HG03457 (cell line): Measurements from ENCODE around the gene RNASEH2A.
"Not testable (repeated sequence)": the region's sequence is repeated elsewhere in the genome, so short reads cannot be mapped to it uniquely, and the experiment has no call there.

Experiments used
- ATAC-seq: cut with Tn5 transposase; IDR thresholded peaks from one replicate; pipeline ENCODE4 v1.9.1; 2021; ENCODE audit warnings: moderate number of reproducible peaks; ENCODE audit not compliant: unreplicated experiment

The RNASEH2A gene

GRCh38 chr19:12828494-12828893 is 22.1 kb downstream of the RNASEH2A start:
- ATAC-seq, result no peak

DNA sequence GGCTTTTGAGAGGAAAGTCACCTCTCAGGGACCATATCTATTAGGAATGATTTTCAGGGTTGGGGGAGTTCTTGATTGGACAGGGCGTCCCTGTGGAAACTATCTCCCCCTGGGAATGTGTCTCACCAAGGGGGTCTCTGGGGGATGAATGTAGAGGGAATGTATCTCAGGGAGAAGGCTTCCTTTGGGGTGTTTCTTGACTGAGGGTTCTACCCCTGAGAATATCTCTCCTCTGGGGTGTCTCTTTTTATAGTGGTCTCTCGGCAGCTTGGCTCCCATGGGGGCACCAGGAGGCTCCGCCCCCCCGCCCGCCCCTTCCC is 27.0 kb downstream of the RNASEH2A start:
- no peak for ATAC-seq

- no peak for ATAC-seq
Measured at GRCh38 chr19:12833738-12834565, 27.6 kb downstream of the RNASEH2A start.

- ATAC-seq, result no peak
Measured at GRCh38 chr19:12834566-12834943, 28.2 kb downstream of the RNASEH2A start, which contains the start of gene RTBDN. Gene RTBDN (minus strand): TSS chr19:12834579. CDS start chr19:12829979, 4,600 bp downstream.

DNA sequence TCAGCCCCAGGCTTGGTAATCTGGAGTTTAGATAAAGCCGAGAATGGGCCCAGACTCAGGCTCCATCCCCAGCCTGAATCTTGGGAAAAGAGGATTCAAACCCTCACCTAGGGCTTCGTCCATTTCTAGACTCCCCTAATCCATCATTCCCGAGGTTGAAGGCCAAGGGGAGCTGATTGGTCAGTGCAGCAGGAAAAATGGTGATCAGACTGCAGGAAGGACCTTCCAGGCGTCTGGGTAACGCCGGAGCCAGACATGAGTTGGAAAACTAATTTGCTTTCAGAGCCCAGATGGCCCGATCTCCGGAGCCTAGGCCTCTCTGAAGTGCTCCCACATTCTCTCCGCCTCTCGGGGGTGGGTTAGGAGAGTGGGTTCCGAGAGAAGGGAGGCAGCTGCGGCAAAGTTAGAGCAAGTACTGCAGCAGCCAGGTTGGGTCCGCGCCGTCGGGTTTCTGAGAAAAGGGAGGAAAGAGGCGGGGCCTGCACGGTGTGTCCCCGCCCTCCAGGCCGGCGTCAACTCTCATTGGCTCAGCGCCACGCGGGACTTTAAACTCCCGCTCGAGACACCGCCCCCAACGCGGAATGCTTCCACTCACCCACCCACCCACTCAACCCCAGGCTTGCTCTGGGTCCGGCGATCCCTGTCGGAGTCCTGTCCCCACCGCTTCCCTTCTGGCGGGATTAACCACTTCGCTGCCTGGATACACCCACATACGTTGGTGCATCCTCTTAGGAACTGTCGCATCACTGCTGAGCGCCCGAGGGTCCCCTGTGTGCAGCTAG is 28.8 kb downstream of the RNASEH2A start:
- ATAC-seq, result no peak

- no peak for ATAC-seq
Measured at GRCh38 chr19:12836529-12836863, 30.1 kb downstream of the RNASEH2A start.

- ATAC-seq, result no peak
Measured at GRCh38 chr19:12837225-12837624, 30.8 kb downstream of the RNASEH2A start.

GRCh38 chr19:12838182-12838885 is 31.9 kb downstream of the RNASEH2A start, which contains the start of gene MAST1:
Gene MAST1 (plus strand): TSS chr19:12838515. CDS start chr19:12838573, 58 bp downstream.
- ATAC-seq, result no peak

DNA sequence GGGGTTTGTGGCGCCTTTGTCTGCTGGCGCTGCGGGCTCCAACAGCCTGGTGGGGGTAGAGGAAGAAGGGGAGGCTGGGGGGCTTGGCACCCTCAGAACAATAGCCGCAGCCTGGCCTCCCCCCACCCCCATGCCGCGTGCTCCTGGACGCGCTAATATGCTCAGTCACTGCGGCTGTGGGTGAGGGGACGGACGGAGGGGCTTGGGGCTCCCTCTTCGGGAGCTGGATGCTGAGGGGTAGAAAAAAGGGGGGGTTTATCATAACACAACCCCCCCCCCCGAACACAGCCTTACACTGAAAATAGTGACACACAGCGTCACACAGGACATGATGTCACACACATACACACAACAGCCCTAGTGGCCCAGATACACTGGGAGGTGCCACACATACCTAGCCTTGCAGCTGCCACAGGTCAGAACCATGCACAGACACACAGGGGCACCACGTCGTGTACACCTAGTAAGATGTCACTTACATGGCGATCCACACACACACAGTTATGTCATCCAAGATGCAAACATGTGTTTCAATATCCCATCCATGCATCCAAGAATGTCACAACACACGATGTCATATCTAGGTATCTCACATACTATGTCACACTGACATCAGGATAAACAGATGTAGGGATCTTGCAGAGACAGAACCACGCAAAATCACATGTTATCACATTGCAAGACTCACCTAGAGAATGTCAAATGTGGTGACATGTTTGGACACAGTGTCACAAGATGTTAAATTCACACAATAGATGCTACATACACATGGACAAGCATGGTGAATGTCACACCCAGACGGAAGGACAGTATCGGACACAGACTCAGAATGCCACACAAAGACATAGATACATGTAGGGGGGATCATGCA is 32.7 kb downstream of the RNASEH2A start:
- ATAC-seq, result no peak

DNA sequence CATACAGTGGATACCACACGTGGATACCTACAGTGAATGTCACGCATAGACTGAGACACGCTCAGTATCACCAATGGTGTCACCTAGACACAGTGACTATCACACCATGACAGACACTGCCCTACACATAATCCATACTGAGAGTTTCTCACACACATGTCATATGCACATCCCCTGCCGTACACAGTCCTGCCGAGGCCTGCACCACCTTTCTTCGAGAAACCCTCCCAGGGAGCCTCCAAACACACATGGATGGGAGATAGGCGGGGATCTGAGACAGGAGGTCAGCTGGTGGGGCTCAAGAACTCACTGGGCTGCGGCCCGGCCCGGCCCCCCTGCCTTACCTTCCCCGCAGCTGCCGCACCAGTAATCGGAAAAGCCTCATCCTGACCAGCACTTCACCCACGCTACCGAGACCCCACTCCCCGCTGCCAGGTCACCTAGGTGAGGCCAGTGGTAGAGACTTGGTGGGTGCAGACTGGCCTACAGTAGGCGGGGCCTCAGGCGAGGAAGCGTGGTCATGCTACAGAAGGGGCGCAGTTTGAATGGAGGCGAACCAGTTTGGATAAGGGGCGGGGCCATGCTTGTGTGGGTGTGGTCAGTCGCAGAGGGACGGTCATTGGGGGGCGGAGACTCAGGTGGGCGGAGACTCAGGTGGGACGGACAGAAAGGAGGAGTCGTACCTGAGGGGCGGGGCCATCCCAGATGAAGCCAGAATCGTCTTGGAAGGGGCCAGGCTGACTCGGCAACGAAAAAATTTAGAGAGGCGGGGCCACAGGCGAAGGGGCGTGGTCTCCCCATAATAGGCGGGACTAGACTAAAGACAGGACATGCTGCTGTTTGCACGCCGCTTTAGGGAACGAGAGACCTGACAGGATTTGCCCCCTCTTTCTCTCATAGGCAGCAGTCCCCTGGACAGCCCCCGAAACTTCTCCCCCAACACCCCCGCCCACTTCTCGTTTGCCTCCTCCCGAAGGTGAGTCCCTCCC is 34.0 kb downstream of the RNASEH2A start:
- no peak for ATAC-seq

GRCh38 chr19:12841094-12841493 is 34.7 kb downstream of the RNASEH2A start:
- no peak for ATAC-seq

GRCh38 chr19:12842511-12842910 is 36.1 kb downstream of the RNASEH2A start:
- no peak for ATAC-seq

DNA sequence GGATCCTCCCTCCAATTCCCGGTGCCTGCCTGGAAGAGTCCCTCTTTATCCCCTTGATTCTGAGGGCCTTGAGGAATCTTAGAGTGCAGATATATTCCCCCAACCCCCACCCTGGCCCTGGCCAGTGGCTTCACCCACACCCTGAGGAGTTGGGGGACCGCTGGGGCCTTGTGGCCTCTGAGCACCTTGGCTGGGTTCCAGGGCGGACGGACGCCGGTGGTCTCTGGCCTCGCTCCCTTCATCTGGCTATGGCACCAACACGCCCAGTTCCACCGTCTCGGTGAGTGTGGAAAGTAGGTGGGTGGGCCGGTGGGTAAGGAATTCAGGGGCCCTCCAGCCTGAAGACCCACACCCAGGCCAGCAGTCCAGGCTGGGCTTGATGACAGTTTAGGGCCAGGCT is 36.9 kb downstream of the RNASEH2A start:
- no peak for ATAC-seq

GRCh38 chr19:12843999-12844732 is 37.8 kb downstream of the RNASEH2A start:
- no peak for ATAC-seq

- not testable (repeated sequence) for ATAC-seq
Measured at GRCh38 chr19:12846613-12847012, 40.2 kb downstream of the RNASEH2A start.

- no peak for ATAC-seq
Measured at GRCh38 chr19:12847159-12848139, 41.1 kb downstream of the RNASEH2A start.

DNA sequence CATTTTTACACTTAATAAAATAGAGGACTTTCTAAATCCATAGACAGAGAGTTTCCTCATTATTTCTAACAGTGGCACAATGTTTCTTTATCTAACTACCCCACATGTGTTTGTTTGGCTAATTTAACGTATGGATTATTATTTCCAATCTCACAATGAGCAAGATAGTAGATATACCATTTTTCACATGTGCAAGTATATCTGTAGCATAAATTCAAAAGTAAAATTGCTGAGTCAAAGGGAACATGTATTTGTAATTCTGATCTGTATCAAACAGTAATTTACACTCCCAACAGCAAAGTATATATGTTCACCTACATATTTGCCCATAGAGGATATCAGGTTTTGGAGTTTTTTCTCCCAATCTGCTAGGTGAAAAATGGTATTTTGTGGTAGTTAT is 50.3 kb downstream of the RNASEH2A start:
- ATAC-seq, result no peak
